Memory B cell (primary cell): ENCODE results near the gene APC2.
"Not testable (repeated sequence)": the region's sequence is repeated elsewhere in the genome, so short reads cannot be mapped to it uniquely, and the experiment has no call there.

ENCODE experiments used
- ATAC-seq: fragments of 150-1000 bp; cut with Tn5 transposase; 2 replicates; pipeline ENCODE4 v1.10.0; 2021; ENCODE audit warnings: low read depth, mild to moderate bottlenecking, moderate library complexity
- DNase-seq, 2 donors: peaks; one replicate each; pipeline ENCODE4 v3.0.0; 2022; ENCODE audit warnings: low spot score in 2 of 2
- H3K27ac Mint-ChIP-seq: one replicate; pipeline ENCODE4 v1.8.0; 2022; ENCODE audit warnings: mild to moderate bottlenecking, moderate library complexity, mixed read lengths
- H3K27me3 Mint-ChIP-seq: one replicate; pipeline ENCODE4 v1.8.0; 2022; ENCODE audit warnings: mixed read lengths
- H3K36me3 Mint-ChIP-seq: one replicate; pipeline ENCODE4 v1.8.0; 2022; ENCODE audit warnings: mild to moderate bottlenecking, mixed read lengths
- H3K4me1 Mint-ChIP-seq: one replicate; pipeline ENCODE4 v1.8.0; 2022; ENCODE audit warnings: mixed read lengths
- H3K4me3 Mint-ChIP-seq: one replicate; pipeline ENCODE4 v1.8.0; 2022; ENCODE audit warnings: mild to moderate bottlenecking, moderate library complexity, mixed read lengths
- H3K9me3 Mint-ChIP-seq: one replicate; pipeline ENCODE4 v1.8.0; 2022; ENCODE audit warnings: mixed read lengths

APC2 gene

DNA sequence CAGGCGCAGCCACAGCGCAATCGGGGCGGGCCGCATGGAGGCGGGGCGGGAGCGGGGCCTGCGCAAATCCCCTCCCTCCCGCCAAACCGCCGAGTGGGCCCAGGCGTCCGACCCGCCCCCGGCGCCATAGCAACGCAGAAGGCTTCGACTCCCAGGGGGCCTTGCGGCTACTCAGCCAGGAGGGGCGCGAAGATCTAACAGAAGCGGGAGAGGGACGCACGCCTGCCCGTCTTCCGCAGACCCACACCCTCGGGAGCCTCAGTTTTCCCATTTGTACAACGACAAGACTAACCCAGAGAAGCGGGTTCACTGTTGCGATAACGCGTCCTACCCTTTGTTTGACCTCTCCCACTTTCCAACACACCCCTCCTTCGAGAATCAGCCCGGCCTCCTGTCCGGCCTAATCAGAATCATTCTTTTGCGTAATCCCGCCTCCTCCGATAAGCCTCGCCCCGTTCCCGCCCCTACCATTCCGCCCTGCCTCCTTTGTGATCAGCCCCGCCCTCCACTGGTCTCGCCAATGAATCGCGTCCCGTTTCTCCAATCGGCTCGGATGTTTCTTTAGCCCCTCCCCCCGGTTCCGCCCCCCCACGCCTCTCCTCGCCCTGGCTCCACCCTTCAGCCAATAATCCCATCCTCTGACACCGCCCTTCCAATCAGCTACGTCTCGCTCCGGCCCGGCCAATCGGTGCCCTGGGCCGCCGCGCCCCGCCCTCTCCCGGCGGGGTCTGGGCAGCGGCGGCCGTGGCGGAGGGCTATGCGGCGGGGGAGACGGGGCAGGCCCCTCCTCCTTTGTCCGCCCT, 40.6 kb downstream of the APC2 start, which contains the start of gene PCSK4:
TSS of gene PCSK4 (minus strand) at position 40 of the 803 bp plus-strand sequence. CDS start at position 36, 4 bp downstream.
- Mint-ChIP-seq H3K36me3 (no peaks in the 10 kb centered on the region), H3K9me3 (no peaks in the 10 kb centered on the region), H3K4me1 (peaks cover 5% of the 10 kb centered on the region), H3K27me3 (peaks cover 1% of the 10 kb centered on the region), H3K27ac (peak within 1 kb of the TSS; percentile 56), H3K4me3 (peak within 1 kb of the TSS; percentile 91)
- ATAC-seq (peak; percentile 84), DNase-seq (peak; percentile 90 to 96)

- ATAC-seq = no peak
- no peak for DNase-seq
- Mint-ChIP-seq H3K36me3 (no peaks in the 10 kb centered on the region), H3K4me3 (peak within 1 kb of the TSS; percentile 91), H3K27me3 (peaks cover 1% of the 10 kb centered on the region), H3K27ac (peak within 1 kb of the TSS; percentile 58), H3K4me1 (peaks cover 5% of the 10 kb centered on the region), H3K9me3 (no peaks in the 10 kb centered on the region)
Observed at GRCh38 chr19:1491114-1491848, 41.4 kb downstream of the APC2 start, which contains the start of gene REEP6. Gene REEP6, plus strand, starts transcription at chr19:1491181. Its CDS starts 89 bp downstream, at chr19:1491270.

- Mint-ChIP-seq H3K4me3 (peak overlapping the region; percentile 75), H3K36me3 (no peaks in the 10 kb centered on the region), H3K27me3 (peaks cover 1% of the 10 kb centered on the region), H3K27ac (peak overlapping the region; percentile 58), H3K9me3 (no peaks in the 10 kb centered on the region), H3K4me1 (peaks cover 5% of the 10 kb centered on the region)
- DNase-seq = no peak
- no peak for ATAC-seq
Observed at GRCh38 chr19:1491849-1492170, 41.9 kb downstream of the APC2 start.

DNA sequence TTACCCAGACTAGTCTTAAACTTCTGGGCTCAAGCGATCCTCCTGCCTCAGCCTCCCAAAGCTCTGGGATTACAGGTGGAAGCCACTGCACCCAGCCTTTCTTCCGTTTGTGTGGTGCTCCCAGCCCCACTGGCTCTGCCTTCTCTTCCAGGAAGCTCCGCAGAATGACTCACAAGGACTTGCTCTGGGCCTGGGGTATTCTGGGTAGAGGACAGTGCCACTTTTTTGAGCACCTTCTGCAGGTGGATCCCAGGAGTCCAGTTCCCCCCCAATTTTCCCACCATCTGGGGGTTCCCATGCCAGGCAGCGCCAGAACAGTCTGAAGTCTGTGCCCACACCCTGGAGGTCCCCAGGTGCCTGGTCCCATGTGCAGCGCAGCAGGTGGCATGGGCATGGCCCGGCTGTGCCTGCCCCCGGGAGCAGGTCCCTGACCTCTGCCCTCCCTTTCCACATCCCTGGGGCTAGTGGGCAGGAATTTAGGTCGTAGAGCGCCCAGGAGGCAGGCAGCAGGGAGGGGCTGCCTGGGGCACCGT, 42.6 kb downstream of the APC2 start:
- DNase-seq (no peak), ATAC-seq (no peak)
- no peak overlapping the region for H3K27ac Mint-ChIP-seq
- H3K9me3 Mint-ChIP-seq = no peaks in the 10 kb centered on the region
- H3K36me3 Mint-ChIP-seq = no peaks in the 10 kb centered on the region
- H3K4me1 Mint-ChIP-seq = peaks cover 5% of the 10 kb centered on the region
- H3K27me3 Mint-ChIP-seq = peaks cover 1% of the 10 kb centered on the region
- H3K4me3 Mint-ChIP-seq = no peak overlapping the region

DNA sequence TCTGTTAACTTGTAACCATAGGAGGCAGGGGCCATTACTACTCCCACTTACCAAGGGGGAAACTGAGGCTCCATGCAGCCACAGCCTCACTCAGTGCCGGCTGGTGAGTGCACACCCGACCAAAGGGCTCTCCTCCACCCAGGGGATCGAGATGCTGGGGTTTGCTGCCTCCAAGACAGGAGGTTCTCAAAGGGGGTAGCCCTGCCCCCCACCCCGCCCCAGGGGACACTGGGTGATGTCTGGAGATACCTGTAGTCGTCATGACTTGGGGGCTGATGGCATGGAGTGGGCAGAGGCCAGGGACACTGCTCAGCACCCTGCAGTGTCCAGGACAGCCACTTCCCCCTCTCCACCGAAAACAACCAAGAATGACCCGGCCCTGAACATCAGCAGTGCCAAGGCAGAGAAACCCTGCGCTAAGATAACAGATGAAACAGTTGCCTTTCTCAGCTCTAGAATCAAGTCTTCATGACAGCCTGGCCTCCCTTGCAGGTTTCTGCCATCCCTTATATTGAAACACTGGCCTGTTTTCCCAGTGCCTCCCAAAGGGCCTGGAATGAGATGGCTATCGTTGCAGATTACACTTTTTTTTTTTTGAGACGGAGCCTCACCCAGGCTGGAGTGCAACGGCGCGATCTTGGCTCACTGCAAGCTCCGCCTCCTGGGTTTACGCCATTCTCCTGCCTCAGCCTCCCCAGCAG, 44.3 kb downstream of the APC2 start:
- ATAC-seq (no peak), DNase-seq (no peak)
- Mint-ChIP-seq H3K36me3 (no peaks in the 10 kb centered on the region), H3K27me3 (peaks cover 1% of the 10 kb centered on the region), H3K4me3 (no peak overlapping the region), H3K4me1 (peaks cover 5% of the 10 kb centered on the region), H3K9me3 (no peaks in the 10 kb centered on the region), H3K27ac (no peak overlapping the region)

GRCh38 chr19:1495051-1495798, 45.3 kb downstream of the APC2 start:
- Mint-ChIP-seq H3K4me3 (no peak overlapping the region), H3K9me3 (no peaks in the 10 kb centered on the region), H3K27ac (no peak overlapping the region), H3K36me3 (no peaks in the 10 kb centered on the region), H3K27me3 (peaks cover 1% of the 10 kb centered on the region), H3K4me1 (peaks cover 5% of the 10 kb centered on the region)
- DNase-seq = no peak
- ATAC-seq = no peak

GRCh38 chr19:1495799-1496713, 46.1 kb downstream of the APC2 start:
- Mint-ChIP-seq H3K9me3 (no peaks in the 10 kb centered on the region), H3K4me3 (no peak overlapping the region), H3K27ac (no peak overlapping the region), H3K4me1 (peaks cover 3% of the 10 kb centered on the region), H3K36me3 (no peaks in the 10 kb centered on the region), H3K27me3 (peaks cover 1% of the 10 kb centered on the region)
- DNase-seq (no peak), ATAC-seq (no peak)

DNA sequence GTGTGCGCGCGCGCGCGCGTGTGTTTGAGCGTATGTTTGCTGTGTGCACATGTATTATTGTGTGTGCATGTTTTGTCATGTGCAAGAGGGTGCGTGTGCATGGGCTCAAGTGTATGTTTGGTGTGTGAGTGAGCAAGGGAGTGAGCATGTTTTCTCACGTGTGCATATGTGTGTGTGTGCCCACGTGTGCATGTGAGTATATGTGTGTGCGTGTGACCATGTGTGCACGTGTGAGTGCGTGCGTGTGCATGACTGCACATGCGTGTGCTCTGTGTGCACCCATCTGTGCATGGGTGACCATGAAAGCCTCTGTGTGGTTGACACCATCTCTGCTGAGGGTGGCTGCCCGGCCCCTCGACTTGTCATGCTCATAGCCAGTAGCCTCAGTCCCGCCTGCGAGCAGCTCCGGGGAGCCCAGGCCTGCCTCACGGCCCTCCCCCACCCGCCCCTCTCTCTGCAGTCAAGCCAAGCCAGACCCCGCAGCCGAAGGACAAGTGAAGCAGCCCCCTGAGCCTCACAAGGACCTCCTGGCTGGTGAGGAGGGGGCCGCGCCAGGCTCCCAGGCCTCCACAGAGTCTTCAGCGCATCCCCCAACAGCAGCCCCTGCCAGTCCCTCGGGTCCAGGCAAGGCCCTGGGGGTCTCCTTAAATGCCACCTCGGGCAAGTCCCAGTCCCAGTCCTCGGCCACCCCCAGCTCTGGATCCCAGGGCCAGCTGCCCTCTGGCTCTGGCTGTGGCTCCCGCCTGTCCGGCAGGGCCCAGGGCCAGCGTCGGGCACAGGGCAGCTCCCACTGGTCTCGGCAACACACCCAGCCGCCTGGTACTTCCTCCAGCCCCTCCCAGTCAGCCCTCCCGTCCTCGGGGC, 47.0 kb downstream of the APC2 start:
- no peak overlapping the region for H3K4me3 Mint-ChIP-seq
- H3K27ac Mint-ChIP-seq = no peak overlapping the region
- no peaks in the 10 kb centered on the region for H3K9me3 Mint-ChIP-seq
- ATAC-seq = no peak
- DNase-seq = no peak
- peaks cover under 1% of the 10 kb centered on the region for H3K4me1 Mint-ChIP-seq
- no peaks in the 10 kb centered on the region for H3K36me3 Mint-ChIP-seq
- peaks cover 4% of the 10 kb centered on the region for H3K27me3 Mint-ChIP-seq

- no peaks in the 10 kb centered on the region for H3K9me3 Mint-ChIP-seq
- DNase-seq (no peak), ATAC-seq (no peak)
- no peak overlapping the region for H3K27ac Mint-ChIP-seq
- no peak overlapping the region for H3K4me3 Mint-ChIP-seq
- no peaks in the 10 kb centered on the region for H3K36me3 Mint-ChIP-seq
- peaks cover 2% of the 10 kb centered on the region for H3K4me1 Mint-ChIP-seq
- peaks cover 6% of the 10 kb centered on the region for H3K27me3 Mint-ChIP-seq
Observed at GRCh38 chr19:1497578-1498235, 47.8 kb downstream of the APC2 start.

DNA sequence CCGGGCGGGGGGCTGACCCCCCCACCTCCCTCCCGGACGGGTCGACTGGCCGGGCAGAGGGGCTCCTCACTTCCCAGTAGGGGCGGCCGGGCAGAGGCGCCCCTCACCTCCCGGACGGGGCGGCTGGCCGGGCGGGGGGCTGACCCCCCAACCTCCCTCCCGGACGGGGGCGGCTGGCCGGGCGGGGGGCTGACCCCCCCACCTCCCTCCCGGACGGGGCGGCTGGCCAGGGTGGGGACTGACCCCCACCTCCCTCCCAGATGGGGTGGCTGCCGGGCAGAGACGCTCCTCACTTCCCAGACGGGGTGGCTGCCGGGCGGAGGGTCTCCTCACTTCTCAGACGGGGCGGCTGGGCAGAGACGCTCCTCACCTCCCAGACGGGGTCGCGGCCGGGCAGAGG, 49.3 kb downstream of the APC2 start:
- H3K4me1 Mint-ChIP-seq, H3K9me3 Mint-ChIP-seq, DNase-seq, H3K27ac Mint-ChIP-seq, H3K36me3 Mint-ChIP-seq, ATAC-seq, H3K4me3 Mint-ChIP-seq: not testable (repeated sequence)
- peaks cover 10% of the 10 kb centered on the region for H3K27me3 Mint-ChIP-seq

DNA sequence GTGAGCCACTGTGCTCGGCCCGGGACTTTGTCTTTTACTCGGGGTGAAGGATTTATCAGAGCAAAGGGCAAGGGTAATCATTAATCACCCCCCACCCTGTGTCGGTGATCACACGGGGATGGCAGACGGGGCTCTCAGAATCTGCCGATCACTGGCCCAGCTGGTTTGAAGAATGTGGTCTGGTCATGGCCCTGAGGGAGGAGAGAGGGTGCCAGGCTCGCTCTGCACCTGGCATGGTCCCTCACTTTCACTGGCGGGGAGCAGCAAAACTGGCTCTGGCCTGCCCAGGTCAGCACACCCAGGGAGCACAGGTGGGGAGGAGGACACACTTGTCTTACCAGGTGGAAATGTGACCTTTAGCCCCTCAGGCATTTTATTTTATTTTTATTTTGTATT, 51.3 kb downstream of the APC2 start:
- Mint-ChIP-seq H3K4me3 (no peak overlapping the region), H3K27me3 (peaks cover 22% of the 10 kb centered on the region), H3K4me1 (peaks cover 3% of the 10 kb centered on the region), H3K27ac (no peak overlapping the region), H3K36me3 (no peaks in the 10 kb centered on the region), H3K9me3 (no peaks in the 10 kb centered on the region)
- ATAC-seq (no peak), DNase-seq (no peak)
